ENCODE measurements around the gene PUS10. TPM values are rescaled to one million over a fixed set of nuclear protein-coding genes. Genes with fewer than 3 reads are reported as not detected.

Gene PUS10
- total and polyA plus RNA-seq, 2 experiments from 2014 or later, result 6.7 to 7.1 TPM

GRCh38 chr2:61021228-61021660 lies 3.2 kb upstream of the PUS10 start:
- H3K9ac ChIP-seq, result no peak overlapping the region
- peaks cover 96% of the 10 kb centered on the region for H3K79me2 ChIP-seq (ENCODE audit: insufficient read depth)
- H2AFZ ChIP-seq, result no peak overlapping the region
- H3K36me3 ChIP-seq (ENCODE audit: low read depth), result no peaks in the 10 kb centered on the region
- in situ Hi-C loops (cut with MboI), result no loop called here
- no peaks in the 10 kb centered on the region for H4K20me1 ChIP-seq (ENCODE audit: insufficient read depth)
- H3K27me3 ChIP-seq (replicated peaks; ENCODE audit: insufficient read depth), result no peaks in the 10 kb centered on the region
- H3K27ac ChIP-seq, result no peak overlapping the region
- TF ChIP-seq EZH2phosphoT487 (IDR thresholded peaks at IDR 0.05; ENCODE audit: insufficient read depth, low read depth) (no peak), EZH2 (IDR thresholded peaks at IDR 0.05; ENCODE audit: insufficient read depth, poor library complexity, severe bottlenecking) (no peak)
- no peaks in the 10 kb centered on the region for H3K9me2 ChIP-seq (ENCODE audit: insufficient read depth)
- peaks cover 9% of the 10 kb centered on the region; the same call in 1 of the 2 replicates for H3F3A ChIP-seq (ENCODE audit: insufficient read depth)
- no peak overlapping the region for H3K4me3 ChIP-seq
- H3K4me1 ChIP-seq (ENCODE audit: insufficient read depth), result peaks cover 13% of the 10 kb centered on the region
- 94 to 97% methylated on average over 6 of the region's 6 CpGs for WGBS, 2 experiments (ENCODE audit: low coverage in 1 of 2, low lambda C conversion rate in 2 of 2, missing lambda C conversion rate in 2 of 2)
- no peak for DNase-seq
- H3K4me2 ChIP-seq (ENCODE audit: unreplicated experiment), result no peak overlapping the region
- H3K9me3 ChIP-seq (ENCODE audit: low read depth), result no peaks in the 10 kb centered on the region

- peaks cover 9% of the 10 kb centered on the region; the same call in 1 of the 2 replicates for H3F3A ChIP-seq (ENCODE audit: insufficient read depth)
- peak overlapping the region; percentile 87 for H3K9ac ChIP-seq
- no peak for DNase-seq
- H3K4me1 ChIP-seq (ENCODE audit: insufficient read depth), result peaks cover 18% of the 10 kb centered on the region
- 18 to 19% methylated on average over 6 of the region's 6 CpGs for WGBS, 2 experiments (ENCODE audit: low coverage in 1 of 2, low lambda C conversion rate in 2 of 2, missing lambda C conversion rate in 2 of 2)
- H3K4me2 ChIP-seq (ENCODE audit: unreplicated experiment), result peak overlapping the region; percentile 81
- in situ Hi-C loops (cut with MboI), result no loop called here
- TF ChIP-seq EZH2 (IDR thresholded peaks at IDR 0.05; ENCODE audit: insufficient read depth, poor library complexity, severe bottlenecking) (no peak), EZH2phosphoT487 (IDR thresholded peaks at IDR 0.05; ENCODE audit: insufficient read depth, low read depth) (no peak)
- H3K9me3 ChIP-seq (ENCODE audit: low read depth), result no peaks in the 10 kb centered on the region
- peak overlapping the region; percentile 74 for H3K27ac ChIP-seq
- no peaks in the 10 kb centered on the region for H3K36me3 ChIP-seq (ENCODE audit: low read depth)
- no peaks in the 10 kb centered on the region for H3K27me3 ChIP-seq (replicated peaks; ENCODE audit: insufficient read depth)
- H3K4me3 ChIP-seq, result peak overlapping the region; percentile 90
- H2AFZ ChIP-seq, result peak overlapping the region; percentile 93
- H3K79me2 ChIP-seq (ENCODE audit: insufficient read depth), result peaks cover 80% of the 10 kb centered on the region
- no peaks in the 10 kb centered on the region for H3K9me2 ChIP-seq (ENCODE audit: insufficient read depth)
- H4K20me1 ChIP-seq (ENCODE audit: insufficient read depth), result no peaks in the 10 kb centered on the region
These were observed 743 bp upstream of the PUS10 start for GRCh38 chr2:61018798-61019197.

- DNase-seq, result peak; percentile 75
- Histone ChIP-seq H3K9me2 (ENCODE audit: insufficient read depth) (no peaks in the 10 kb centered on the region), H3K27ac (peak overlapping the region; percentile 74), H3K36me3 (ENCODE audit: low read depth) (no peaks in the 10 kb centered on the region), H3K4me2 (ENCODE audit: unreplicated experiment) (peak overlapping the region; percentile 81), H2AFZ (peak overlapping the region; percentile 93), H3K4me3 (peak overlapping the region; percentile 90), H3K9me3 (ENCODE audit: low read depth) (no peaks in the 10 kb centered on the region), H4K20me1 (ENCODE audit: insufficient read depth) (no peaks in the 10 kb centered on the region), H3K27me3 (replicated peaks; ENCODE audit: insufficient read depth) (no peaks in the 10 kb centered on the region), H3K79me2 (ENCODE audit: insufficient read depth) (peaks cover 75% of the 10 kb centered on the region), H3K4me1 (ENCODE audit: insufficient read depth) (peaks cover 18% of the 10 kb centered on the region), H3K9ac (peak overlapping the region; percentile 87), H3F3A (ENCODE audit: insufficient read depth) (peaks cover 9% of the 10 kb centered on the region; the same call in 1 of the 2 replicates)
- in situ Hi-C loops (cut with MboI), result no loop called here
- TF ChIP-seq EZH2 (IDR thresholded peaks at IDR 0.05; ENCODE audit: insufficient read depth, poor library complexity, severe bottlenecking), result no peak
- TF ChIP-seq EZH2phosphoT487 (IDR thresholded peaks at IDR 0.05; ENCODE audit: insufficient read depth, low read depth), result no peak
- WGBS, 2 experiments (ENCODE audit: low coverage in 1 of 2, low lambda C conversion rate in 2 of 2, missing lambda C conversion rate in 2 of 2), result 1% methylated on average over 7 of the region's 7 CpGs
These were observed 282 bp upstream of the PUS10 start for GRCh38 chr2:61018318-61018755.

- DNase-seq, result peak; percentile 86
- TF ChIP-seq EZH2 (IDR thresholded peaks at IDR 0.05; ENCODE audit: insufficient read depth, poor library complexity, severe bottlenecking), result no peak
- no peaks in the 10 kb centered on the region for H3K36me3 ChIP-seq (ENCODE audit: low read depth)
- peaks cover 13% of the 10 kb centered on the region; the same call in 1 of the 2 replicates for H3F3A ChIP-seq (ENCODE audit: insufficient read depth)
- peaks cover 63% of the 10 kb centered on the region for H3K79me2 ChIP-seq (ENCODE audit: insufficient read depth)
- H3K9me2 ChIP-seq (ENCODE audit: insufficient read depth), result no peaks in the 10 kb centered on the region
- peak overlapping the region; percentile 81 for H3K4me2 ChIP-seq (ENCODE audit: unreplicated experiment)
- no peaks in the 10 kb centered on the region for H3K9me3 ChIP-seq (ENCODE audit: low read depth)
- WGBS, 2 experiments (ENCODE audit: low coverage in 1 of 2, low lambda C conversion rate in 2 of 2, missing lambda C conversion rate in 2 of 2), result 0 to 1% methylated on average over 27 of the region's 27 CpGs
- in situ Hi-C loops (cut with MboI), result no loop called here
- peak overlapping the region; percentile 93 for H2AFZ ChIP-seq
- peaks cover 23% of the 10 kb centered on the region for H3K4me1 ChIP-seq (ENCODE audit: insufficient read depth)
- H3K4me3 ChIP-seq, result peak overlapping the region; percentile 90
- peak overlapping the region; percentile 87 for H3K9ac ChIP-seq
- peak overlapping the region; percentile 74 for H3K27ac ChIP-seq
- H3K27me3 ChIP-seq (replicated peaks; ENCODE audit: insufficient read depth), result no peaks in the 10 kb centered on the region
- H4K20me1 ChIP-seq (ENCODE audit: insufficient read depth), result no peaks in the 10 kb centered on the region
These were observed 976 bp downstream of the PUS10 start for GRCh38 chr2:61017003-61017555.
